ENCODE measurements around the gene AGRN.

AGRN gene

GRCh38 chr1:1058921-1059493, 39.1 kb downstream of the AGRN start (continued):
- TF ChIP-seq POU6F1 (CRISPR knock-in tag; IDR thresholded peaks at IDR 0.05; ENCODE audit: borderline replicate concordance, low read depth) (no peak), ISL1 (CRISPR knock-in tag; IDR thresholded peaks at IDR 0.05) (no peak), CSDC2 (CRISPR knock-in tag; IDR thresholded peaks at IDR 0.05) (no peak), GLIS3 (CRISPR knock-in tag; IDR thresholded peaks at IDR 0.05) (no peak), BACH2 (CRISPR knock-in tag; IDR thresholded peaks at IDR 0.05; ENCODE audit: borderline replicate concordance) (no peak), ZNF565 (CRISPR knock-in tag; conservative IDR thresholded peaks at IDR 0.05; ENCODE audit: low read depth) (no peak)

- ATAC-seq, result peak; percentile 81
- no peak for TF ChIP-seq CSRNP3 (CRISPR knock-in tag; IDR thresholded peaks at IDR 0.05)
- TF ChIP-seq TSHZ2 (CRISPR knock-in tag; IDR thresholded peaks at IDR 0.05), result no peak
- no peak for TF ChIP-seq TCF4 (CRISPR knock-in tag; IDR thresholded peaks at IDR 0.05; ENCODE audit: borderline replicate concordance)
- no peak for TF ChIP-seq GLIS3 (CRISPR knock-in tag; IDR thresholded peaks at IDR 0.05)
- no peak for TF ChIP-seq ESRRG (CRISPR knock-in tag; IDR thresholded peaks at IDR 0.05)
Measured at GRCh38 chr1:1059494-1060280, 39.8 kb downstream of the AGRN start.

- no peak for ATAC-seq
- TF ChIP-seq ZC3H10 (CRISPR knock-in tag; IDR thresholded peaks at IDR 0.05) (no peak), ZFP3 (CRISPR knock-in tag; IDR thresholded peaks at IDR 0.05) (no peak), ZNF8 (CRISPR knock-in tag; IDR thresholded peaks at IDR 0.05) (no peak), BACH2 (CRISPR knock-in tag; IDR thresholded peaks at IDR 0.05; ENCODE audit: borderline replicate concordance) (no peak), POU6F1 (CRISPR knock-in tag; IDR thresholded peaks at IDR 0.05; ENCODE audit: borderline replicate concordance, low read depth) (no peak), GLIS3 (CRISPR knock-in tag; IDR thresholded peaks at IDR 0.05) (no peak), ESRRG (CRISPR knock-in tag; IDR thresholded peaks at IDR 0.05) (no peak), ZNF70 (CRISPR knock-in tag; IDR thresholded peaks at IDR 0.05) (no peak), ISL1 (CRISPR knock-in tag; IDR thresholded peaks at IDR 0.05) (no peak)
Measured at GRCh38 chr1:1060281-1061000, 40.5 kb downstream of the AGRN start.

- no peak for ATAC-seq
- no peak for TF ChIP-seq OSR1 (CRISPR knock-in tag; IDR thresholded peaks at IDR 0.05)
- TF ChIP-seq ISL1 (CRISPR knock-in tag; IDR thresholded peaks at IDR 0.05), result no peak
- TF ChIP-seq RARB (CRISPR knock-in tag; IDR thresholded peaks at IDR 0.05), result no peak
- no peak for TF ChIP-seq TCF4 (CRISPR knock-in tag; IDR thresholded peaks at IDR 0.05; ENCODE audit: borderline replicate concordance)
- no peak for TF ChIP-seq ZNF565 (CRISPR knock-in tag; conservative IDR thresholded peaks at IDR 0.05; ENCODE audit: low read depth)
- TF ChIP-seq TOX (CRISPR knock-in tag; IDR thresholded peaks at IDR 0.05; ENCODE audit: borderline replicate concordance), result no peak
- no peak for TF ChIP-seq ZFP3 (CRISPR knock-in tag; IDR thresholded peaks at IDR 0.05)
- TF ChIP-seq BACH2 (CRISPR knock-in tag; IDR thresholded peaks at IDR 0.05; ENCODE audit: borderline replicate concordance), result no peak
- no peak for TF ChIP-seq GLIS3 (CRISPR knock-in tag; IDR thresholded peaks at IDR 0.05)
- no peak for TF ChIP-seq SNAI2 (CRISPR knock-in tag; IDR thresholded peaks at IDR 0.05)
- no peak for TF ChIP-seq POU6F1 (CRISPR knock-in tag; IDR thresholded peaks at IDR 0.05; ENCODE audit: borderline replicate concordance, low read depth)
- no peak for TF ChIP-seq CREB5 (CRISPR knock-in tag; IDR thresholded peaks at IDR 0.05; ENCODE audit: low read depth)
Measured at GRCh38 chr1:1061682-1062345, 41.9 kb downstream of the AGRN start.

Measured in SK-N-SH treated with all-trans-retinoic acid at 6 μM for 48 hours (cell line).